ENCODE data around the gene CAVIN1. TPM values are rescaled to one million over a fixed set of nuclear protein-coding genes. Genes with fewer than 3 reads are reported as not detected.

The CAVIN1 gene
- total and polyA plus RNA-seq, 2 experiments from 2014 or later: 666 to 1,102 TPM

GRCh38 chr17:42442196-42442565, 19.1 kb upstream of the CAVIN1 start:
- Histone ChIP-seq H3K27ac (no peak overlapping the region), H3K4me1 (ENCODE audit: insufficient read depth) (no peaks in the 10 kb centered on the region), H3K9me3 (ENCODE audit: low read depth) (no peaks in the 10 kb centered on the region), H3K9ac (no peak overlapping the region), H3K9me2 (ENCODE audit: insufficient read depth) (no peaks in the 10 kb centered on the region), H2AFZ (no peak overlapping the region), H3K4me2 (ENCODE audit: unreplicated experiment) (no peak overlapping the region), H3F3A (ENCODE audit: insufficient read depth) (peaks cover 2% of the 10 kb centered on the region), H3K27me3 (replicated peaks; ENCODE audit: insufficient read depth) (no peaks in the 10 kb centered on the region), H3K36me3 (ENCODE audit: low read depth) (no peaks in the 10 kb centered on the region), H3K4me3 (no peak overlapping the region), H4K20me1 (ENCODE audit: insufficient read depth) (no peaks in the 10 kb centered on the region), H3K79me2 (ENCODE audit: insufficient read depth) (no peaks in the 10 kb centered on the region)
- no peak for DNase-seq
- in situ Hi-C loops (cut with MboI): no loop called here
- TF ChIP-seq EZH2phosphoT487 (IDR thresholded peaks at IDR 0.05; ENCODE audit: insufficient read depth, low read depth): no peak
- TF ChIP-seq EZH2 (IDR thresholded peaks at IDR 0.05; ENCODE audit: insufficient read depth, poor library complexity, severe bottlenecking): no peak
- 45 to 49% methylated on average over 5 of the region's 5 CpGs for WGBS, 2 experiments (ENCODE audit: low coverage in 1 of 2, low lambda C conversion rate in 2 of 2, missing lambda C conversion rate in 2 of 2)

GRCh38 chr17:42441371-42442195, 18.5 kb upstream of the CAVIN1 start:
- Histone ChIP-seq H3K9ac (no peak overlapping the region), H3K79me2 (ENCODE audit: insufficient read depth) (no peaks in the 10 kb centered on the region), H3K4me3 (no peak overlapping the region), H4K20me1 (ENCODE audit: insufficient read depth) (no peaks in the 10 kb centered on the region), H3F3A (ENCODE audit: insufficient read depth) (peaks cover 8% of the 10 kb centered on the region), H3K4me1 (ENCODE audit: insufficient read depth) (peaks cover 4% of the 10 kb centered on the region; the same call in 1 of the 2 replicates), H3K9me2 (ENCODE audit: insufficient read depth) (no peaks in the 10 kb centered on the region), H3K27me3 (replicated peaks; ENCODE audit: insufficient read depth) (no peaks in the 10 kb centered on the region), H3K36me3 (ENCODE audit: low read depth) (no peaks in the 10 kb centered on the region), H2AFZ (no peak overlapping the region), H3K4me2 (ENCODE audit: unreplicated experiment) (no peak overlapping the region), H3K9me3 (ENCODE audit: low read depth) (no peaks in the 10 kb centered on the region), H3K27ac (no peak overlapping the region)
- DNase-seq: no peak
- WGBS, 2 experiments (ENCODE audit: low coverage in 1 of 2, low lambda C conversion rate in 2 of 2, missing lambda C conversion rate in 2 of 2): 82 to 87% methylated on average over 7 of the region's 7 CpGs
- in situ Hi-C loops (cut with MboI): no loop called here
- TF ChIP-seq EZH2 (IDR thresholded peaks at IDR 0.05; ENCODE audit: insufficient read depth, poor library complexity, severe bottlenecking) (no peak), EZH2phosphoT487 (IDR thresholded peaks at IDR 0.05; ENCODE audit: insufficient read depth, low read depth) (no peak)

DNA sequence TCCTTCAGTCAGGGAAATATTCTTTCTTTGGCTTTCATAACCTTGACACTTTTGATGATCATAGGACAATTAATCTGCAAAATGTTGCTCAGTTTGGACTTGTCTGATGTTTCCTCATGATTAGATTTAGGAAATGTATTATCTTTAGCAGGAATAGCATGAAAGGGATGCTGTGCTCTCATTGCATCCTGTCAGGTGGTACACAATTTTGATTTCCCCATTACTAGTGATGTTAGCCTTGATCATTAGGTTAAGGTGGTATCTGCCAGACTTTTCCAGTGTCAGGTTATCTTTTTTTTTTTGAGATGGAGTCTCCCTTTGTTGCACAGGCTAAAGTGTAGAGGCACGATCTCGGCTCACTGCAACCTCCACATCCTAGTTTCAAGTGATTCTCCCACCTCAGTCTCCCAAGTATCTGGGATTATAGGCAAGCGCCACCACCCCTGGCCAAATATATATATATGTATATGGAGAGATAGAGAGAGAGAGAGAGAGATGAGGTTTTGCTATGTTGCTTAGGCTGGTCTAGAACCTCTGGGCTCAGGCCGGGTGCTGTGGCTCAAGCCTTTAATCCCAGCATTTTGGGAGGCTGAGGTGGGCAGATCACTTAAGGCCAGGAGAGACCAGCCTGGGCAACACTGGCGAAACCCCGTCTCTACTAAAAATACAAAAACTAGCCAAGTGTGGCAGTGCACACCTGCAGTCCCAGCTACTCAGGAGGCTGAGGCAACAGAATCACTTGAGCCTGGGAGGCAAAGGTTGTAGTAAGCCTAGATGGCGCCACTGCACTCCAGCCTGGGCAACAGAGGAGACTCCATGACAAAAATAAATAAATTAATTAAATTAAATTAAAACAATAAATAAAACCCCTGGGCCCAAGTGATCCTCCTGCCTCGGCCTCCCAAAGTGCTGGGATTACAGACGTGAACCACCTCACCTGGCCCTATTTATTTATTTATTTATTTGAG, 15.8 kb upstream of the CAVIN1 start:
- 85 to 91% methylated on average over 9 of the region's 9 CpGs for WGBS, 2 experiments (ENCODE audit: low coverage in 1 of 2, low lambda C conversion rate in 2 of 2, missing lambda C conversion rate in 2 of 2)
- Histone ChIP-seq H3K4me2 (ENCODE audit: unreplicated experiment) (no peak overlapping the region), H2AFZ (no peak overlapping the region), H4K20me1 (ENCODE audit: insufficient read depth) (no peaks in the 10 kb centered on the region), H3K27ac (no peak overlapping the region), H3K9me3 (ENCODE audit: low read depth) (no peaks in the 10 kb centered on the region), H3K9ac (no peak overlapping the region), H3K4me1 (ENCODE audit: insufficient read depth) (peaks cover 11% of the 10 kb centered on the region), H3K4me3 (no peak overlapping the region), H3K9me2 (ENCODE audit: insufficient read depth) (no peaks in the 10 kb centered on the region), H3K79me2 (ENCODE audit: insufficient read depth) (no peaks in the 10 kb centered on the region), H3F3A (ENCODE audit: insufficient read depth) (peaks cover 13% of the 10 kb centered on the region), H3K27me3 (replicated peaks; ENCODE audit: insufficient read depth) (no peaks in the 10 kb centered on the region), H3K36me3 (ENCODE audit: low read depth) (no peaks in the 10 kb centered on the region)
- in situ Hi-C loops (cut with MboI): no loop called here
- DNase-seq: peak; percentile 50
- TF ChIP-seq EZH2phosphoT487 (IDR thresholded peaks at IDR 0.05; ENCODE audit: insufficient read depth, low read depth) (no peak), EZH2 (IDR thresholded peaks at IDR 0.05; ENCODE audit: insufficient read depth, poor library complexity, severe bottlenecking) (no peak)

- Histone ChIP-seq H3K4me3 (peak overlapping the region; percentile 50), H3K27ac (peak overlapping the region; percentile 96), H3K79me2 (ENCODE audit: insufficient read depth) (no peaks in the 10 kb centered on the region), H2AFZ (peak overlapping the region; percentile 74), H4K20me1 (ENCODE audit: insufficient read depth) (no peaks in the 10 kb centered on the region), H3K9me3 (ENCODE audit: low read depth) (no peaks in the 10 kb centered on the region), H3K9me2 (ENCODE audit: insufficient read depth) (no peaks in the 10 kb centered on the region), H3K36me3 (ENCODE audit: low read depth) (no peaks in the 10 kb centered on the region), H3F3A (ENCODE audit: insufficient read depth) (peaks cover 13% of the 10 kb centered on the region), H3K4me1 (ENCODE audit: insufficient read depth) (peaks cover 11% of the 10 kb centered on the region), H3K9ac (peak overlapping the region; percentile 75), H3K27me3 (replicated peaks; ENCODE audit: insufficient read depth) (no peaks in the 10 kb centered on the region), H3K4me2 (ENCODE audit: unreplicated experiment) (peak overlapping the region; percentile 75)
- 0 to 1% methylated on average over 6 of the region's 6 CpGs for WGBS, 2 experiments (ENCODE audit: low coverage in 1 of 2, low lambda C conversion rate in 2 of 2, missing lambda C conversion rate in 2 of 2)
- in situ Hi-C loops (cut with MboI): no loop called here
- DNase-seq: peak; percentile 98
- TF ChIP-seq EZH2phosphoT487 (IDR thresholded peaks at IDR 0.05; ENCODE audit: insufficient read depth, low read depth): 0 out of 2 replicates have a peak, but pooled peaks have one; percentile 55
- TF ChIP-seq EZH2 (IDR thresholded peaks at IDR 0.05; ENCODE audit: insufficient read depth, poor library complexity, severe bottlenecking): no peak
Observed at GRCh38 chr17:42436391-42436790, 13.3 kb upstream of the CAVIN1 start.
